Ovary (tissue), 9 donors: ENCODE results near the gene ARHGAP22. TPM values are rescaled to one million over a fixed set of nuclear protein-coding genes. Genes with fewer than 3 reads are reported as not detected.

ENCODE experiments used
- DNase-seq, 5 donors: peaks; one replicate each; pipeline ENCODE4 v3.0.0-alpha.2; 2019 to 2020
- H3K27ac ChIP-seq, 2 donors: fragments of 200-600 bp; one replicate each; pipeline versions ENCODE4 v1.5.1 to v1.8.0; 2019 to 2022
- H3K27me3 ChIP-seq: fragments of 200-600 bp; one replicate; pipeline ENCODE4 v1.8.0; 2022
- H3K36me3 ChIP-seq: fragments of 200-600 bp; sonication (generic); one replicate; pipeline ENCODE4 v1.5.1; 2019
- H3K4me1 ChIP-seq: one replicate; pipeline ENCODE4 v1.8.1; 2013; ENCODE audit warnings: mild to moderate bottlenecking, moderate library complexity; ENCODE audit not compliant: insufficient read depth
- H3K4me3 ChIP-seq: fragments of 200-600 bp; sonication (generic); one replicate; pipeline ENCODE4 v1.5.1; 2017
- H3K9me3 ChIP-seq, 2 donors: fragments of 200-600 bp in 1 of 2; sonication (generic) in 1 of 2; one replicate each; pipeline versions ENCODE4 v1.5.1 to v1.8.1; 2013 to 2019; ENCODE audit warnings: mild to moderate bottlenecking in 1 of 2, moderate library complexity in 1 of 2
- CTCF ChIP-seq, 3 donors: fragments of 450-650 bp in 2 of 3; fragments of 200-600 bp in 1 of 3; IDR thresholded peaks; one replicate each; pipeline versions ENCODE4 v1.5.1 to v1.8.0; 2016 to 2022; ENCODE audit warnings: antibody characterized with exemption in 3 of 3, mild to moderate bottlenecking in 1 of 3
- EP300 ChIP-seq: sonication (generic); formaldehyde crosslinking; IDR thresholded peaks from one replicate; pipeline ENCODE4 v1.6.1; 2017; ENCODE audit warnings: antibody characterized with exemption
- POLR2A ChIP-seq: fragments of 450-650 bp; IDR thresholded peaks from one replicate; pipeline ENCODE4 v1.6.1; 2017; ENCODE audit warnings: antibody characterized with exemption, mild to moderate bottlenecking, moderate library complexity
- WGBS, 3 donors: extraction: QIAGEN DNeasy Blood & Tissue Kit in 1 of 3; methylation state at CpG; one replicate each; pipeline versions ENCODE4 v1.1.5 to v1.1.7; 2013 to 2017; 5-methylcytosine and 5-hydroxymethylcytosine counted together
- intact Hi-C, 4 donors: fragments of 100-400 bp; cut with DNase I; formaldehyde crosslinking; loops; one replicate each; pipeline versions ENCODE4 v1.11.0 to v1.15.1; 2022 to 2023
- polyA plus RNA-seq, 2 donors: library from polyadenylated mRNA; stranded (reverse); fragments of 200-250 nt in 1 of 2; fragments of 350-450 nt in 1 of 2; fragmentation: Illumina TruSeq in 1 of 2; extraction: RNeasy Lipid Tissue Mini Kit (QIAGEN cat#74804) in 1 of 2; gene quantifications; one replicate each; pipeline ENCODE4 v1.2.3, GENCODE V29; 2013 to 2014
- total RNA-seq, 7 donors: library from RNA; depleted of rRNA in 2 of 7; stranded (reverse); fragments of >200 nt in 2 of 7; fragmentation: NEBNext Ultra II Directional in 3 of 7; extraction: Animal tissue kit (Norgen Biotek cat#: 25700) in 3 of 7; gene quantifications; one replicate each; pipeline versions ENCODE4 v1.1.0 to v1.2.4, GENCODE V29; 2016 to 2023
- donor health status: DM: no; HTN: no; CAD: no; lungs with moderate emphysema.
- donor health status: DM: no; HTN: no; CAD: no.
- donor health status: Bipolar disorder and iron deficiency.
- donor health status: DM: yes; HTN: yes; CAD: no.
- donor health status: DM: no; HTN: no; CAD: no.
- donor health status: DM: yes; HTN: yes; CAD: no.

ARHGAP22 gene
- total and polyA plus RNA-seq, 9 donors: 3.9 to 14.3 (median 5.7) TPM

GRCh38 chr10:48437546-48437945 is 167.3 kb downstream of the ARHGAP22 start:
- Histone ChIP-seq H3K27me3 (no peaks in the 10 kb centered on the region), H3K9me3 (no peaks in the 10 kb centered on the region), H3K4me1 (peaks cover 5% of the 10 kb centered on the region), H3K27ac (no peak overlapping the region), H3K4me3 (no peak overlapping the region), H3K36me3 (no peaks in the 10 kb centered on the region)
- no peak for DNase-seq
- WGBS, 3 donors: 93 to 95% (median 93%) methylated on average over 3 of the region's 3 CpGs
- intact Hi-C loops: no loop called here
- no peak for TF ChIP-seq EP300
- no peak for TF ChIP-seq POLR2A
- no peak for TF ChIP-seq CTCF (IDR thresholded peaks at IDR 0.05)

GRCh38 chr10:48431871-48432270 is 173.0 kb downstream of the ARHGAP22 start:
- Histone ChIP-seq H3K4me3 (no peak overlapping the region), H3K27me3 (no peaks in the 10 kb centered on the region), H3K9me3 (no peaks in the 10 kb centered on the region), H3K4me1 (no peaks in the 10 kb centered on the region), H3K36me3 (no peaks in the 10 kb centered on the region), H3K27ac (no peak overlapping the region)
- intact Hi-C loops: no loop called here
- TF ChIP-seq POLR2A (no peak), EP300 (no peak), CTCF (IDR thresholded peaks at IDR 0.05) (no peak)
- DNase-seq: no peak

- no peak for DNase-seq
- Histone ChIP-seq H3K9me3 (no peaks in the 10 kb centered on the region), H3K36me3 (no peaks in the 10 kb centered on the region), H3K4me3 (no peak overlapping the region), H3K27me3 (no peaks in the 10 kb centered on the region), H3K27ac (no peak overlapping the region), H3K4me1 (no peaks in the 10 kb centered on the region)
- TF ChIP-seq EP300 (no peak), POLR2A (no peak), CTCF (IDR thresholded peaks at IDR 0.05) (no peak)
- intact Hi-C loops: no loop called here
- 85 to 88% (median 88%) methylated on average over 4 of the region's 4 CpGs for WGBS, 3 donors
These were observed 174.4 kb downstream of the ARHGAP22 start for GRCh38 chr10:48430402-48430993.

- Histone ChIP-seq H3K4me3 (no peak overlapping the region), H3K27ac (no peak overlapping the region), H3K27me3 (no peaks in the 10 kb centered on the region), H3K9me3 (no peaks in the 10 kb centered on the region), H3K36me3 (no peaks in the 10 kb centered on the region), H3K4me1 (no peaks in the 10 kb centered on the region)
- intact Hi-C loops: no loop called here
- no peak for DNase-seq
- TF ChIP-seq CTCF (IDR thresholded peaks at IDR 0.05) (no peak), EP300 (no peak), POLR2A (no peak)
- WGBS, 3 donors: 13 to 30% (median 16%) methylated on average over 1 of the region's 1 CpG
These were observed 175.6 kb downstream of the ARHGAP22 start for GRCh38 chr10:48429309-48429708.
